HG02852 (cell line): ENCODE results near the gene RANBP10.
"Not testable (repeated sequence)": the region's sequence is repeated elsewhere in the genome, so short reads cannot be mapped to it uniquely, and the experiment has no call there.

Experiments used
- ATAC-seq: cut with Tn5 transposase; IDR thresholded peaks from one replicate; pipeline ENCODE4 v1.9.1; 2021; ENCODE audit warnings: mild to moderate bottlenecking, moderate library complexity; ENCODE audit not compliant: unreplicated experiment

Gene RANBP10

GRCh38 chr16:67806428-67807147, at the start of gene RANBP10, which contains the start of gene TSNAXIP1:
RANBP10 (minus strand) TSS chr16:67806560; CDS start chr16:67806536, 24 bp downstream.
TSNAXIP1 (plus strand) TSS chr16:67806889; CDS start chr16:67807150, 261 bp downstream.
- peak; percentile 94 for ATAC-seq

- no peak for ATAC-seq
Observed at GRCh38 chr16:67855789-67856188, 49.4 kb upstream of the RANBP10 start.

- ATAC-seq: no peak
Observed at GRCh38 chr16:67853670-67854069, 47.3 kb upstream of the RANBP10 start.

GRCh38 chr16:67848118-67848517, 41.8 kb upstream of the RANBP10 start:
- no peak for ATAC-seq

GRCh38 chr16:67847064-67847861, 40.9 kb upstream of the RANBP10 start, which contains the start of gene CENPT:
CENPT (minus strand) TSS chr16:67847693; CDS start chr16:67833859, 13,834 bp downstream.
- ATAC-seq: peak; percentile 46

GRCh38 chr16:67846320-67847063, 40.1 kb upstream of the RANBP10 start, which contains the start of gene NUTF2:
NUTF2 (plus strand) TSS chr16:67846933; CDS start chr16:67865131, 18,198 bp downstream.
- peak; percentile 53 for ATAC-seq

GRCh38 chr16:67846063-67846319, 39.6 kb upstream of the RANBP10 start:
- no peak for ATAC-seq

GRCh38 chr16:67845291-67846062, 39.1 kb upstream of the RANBP10 start:
- ATAC-seq: no peak

- ATAC-seq: no peak
Observed at GRCh38 chr16:67844497-67844896, 38.1 kb upstream of the RANBP10 start.

- no peak for ATAC-seq
Observed at GRCh38 chr16:67843343-67843765, 37.0 kb upstream of the RANBP10 start.

- peak; percentile 6 for ATAC-seq
Observed at GRCh38 chr16:67842509-67843342, 36.4 kb upstream of the RANBP10 start.

- peak; percentile 49 for ATAC-seq
Observed at GRCh38 chr16:67841816-67842508, 35.6 kb upstream of the RANBP10 start, which contains the start of gene THAP11. THAP11 (plus strand) TSS chr16:67842320; CDS start chr16:67842555, 235 bp downstream.

- ATAC-seq: no peak
Observed at GRCh38 chr16:67841198-67841815, 34.9 kb upstream of the RANBP10 start.

- no peak for ATAC-seq
Observed at GRCh38 chr16:67837811-67838210, 31.5 kb upstream of the RANBP10 start.

- ATAC-seq: not testable (repeated sequence)
Observed at GRCh38 chr16:67837190-67837589, 30.8 kb upstream of the RANBP10 start.

GRCh38 chr16:67834242-67834614, 27.9 kb upstream of the RANBP10 start:
- ATAC-seq: no peak

- ATAC-seq: peak; percentile 97
Observed at GRCh38 chr16:67833415-67834241, 27.3 kb upstream of the RANBP10 start.

- no peak for ATAC-seq
Observed at GRCh38 chr16:67833030-67833414, 26.7 kb upstream of the RANBP10 start.
